Measurements from ENCODE around the gene PHTF1.

PHTF1 gene

DNA sequence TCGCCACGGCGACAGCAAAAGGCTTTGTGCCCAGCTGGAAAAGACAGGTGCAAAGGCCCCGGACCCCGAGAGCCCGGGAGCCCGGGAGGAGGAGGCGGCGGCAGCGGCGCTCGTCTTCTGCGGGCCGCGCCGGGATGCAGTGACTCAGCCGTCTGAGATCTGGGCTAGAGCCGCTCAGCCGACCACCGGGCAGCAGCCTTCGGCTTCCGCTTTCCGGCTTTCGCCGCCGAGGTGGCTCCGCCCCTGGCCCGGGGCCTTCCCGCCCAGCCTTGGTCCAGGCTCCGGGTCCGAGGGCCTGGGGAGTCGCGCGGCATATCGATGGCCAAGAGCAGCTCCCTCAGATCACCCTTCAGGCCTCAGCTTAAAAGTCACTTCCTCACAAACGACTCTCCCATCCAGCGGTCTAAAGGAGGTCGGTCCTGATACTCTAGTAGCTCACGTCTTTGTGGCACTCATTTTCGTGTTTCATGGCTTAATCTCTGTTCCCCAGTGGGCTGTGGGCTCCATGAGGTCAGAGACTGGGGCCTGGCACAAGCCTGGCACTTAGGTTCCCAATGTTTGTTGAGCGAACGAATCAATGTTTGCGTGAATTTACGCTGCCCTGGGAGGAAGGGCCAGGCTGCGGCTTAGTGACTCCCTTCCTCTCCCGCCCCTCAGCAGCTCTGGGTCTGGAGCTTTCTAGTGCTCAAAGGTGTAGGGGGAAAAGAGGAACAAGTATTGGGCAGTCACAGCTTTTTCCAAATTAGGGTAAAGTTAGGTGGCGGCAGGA is at the start of gene PHTF1:
PHTF1 (minus strand) TSS at position 154 of the 769 bp plus-strand sequence. CDS start 783 bp downstream, outside the sequence.
- DNase-seq (ENCODE audit: low read depth): peak; percentile 25

DNA sequence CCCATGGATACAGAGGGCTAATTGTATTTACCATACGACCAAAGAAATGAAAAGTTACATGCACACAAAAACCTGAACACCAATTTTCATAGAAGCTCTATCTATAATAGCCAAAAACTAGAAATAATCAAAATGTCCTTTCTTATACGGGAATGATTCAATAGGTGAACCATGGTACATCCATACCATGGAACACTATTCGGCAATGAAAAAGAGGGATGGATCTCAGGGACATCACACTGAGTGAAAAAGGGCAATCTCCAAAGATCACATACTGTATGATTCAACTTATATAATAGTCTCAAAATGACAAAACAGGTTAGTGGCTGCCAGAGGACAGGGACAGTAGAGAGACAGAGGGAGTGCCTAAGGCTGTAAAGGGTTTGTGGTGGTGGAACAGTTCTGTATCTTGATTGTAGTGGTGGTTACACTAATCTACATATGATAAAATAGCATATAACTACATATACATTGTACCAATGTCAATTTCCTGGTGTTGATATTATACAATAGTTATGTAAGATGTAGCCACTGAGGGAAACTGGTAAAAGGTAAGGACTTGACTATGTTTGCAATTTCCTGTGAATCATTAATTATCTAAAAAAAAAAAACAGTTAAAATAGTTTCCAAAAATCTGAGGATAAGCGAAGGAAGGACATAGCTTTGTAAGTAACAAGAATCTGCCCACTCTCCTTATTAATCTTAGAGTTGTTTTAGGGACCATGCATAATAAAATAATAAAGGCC is 49.3 kb upstream of the PHTF1 start:
- no peak for DNase-seq (ENCODE audit: low read depth)

DNA sequence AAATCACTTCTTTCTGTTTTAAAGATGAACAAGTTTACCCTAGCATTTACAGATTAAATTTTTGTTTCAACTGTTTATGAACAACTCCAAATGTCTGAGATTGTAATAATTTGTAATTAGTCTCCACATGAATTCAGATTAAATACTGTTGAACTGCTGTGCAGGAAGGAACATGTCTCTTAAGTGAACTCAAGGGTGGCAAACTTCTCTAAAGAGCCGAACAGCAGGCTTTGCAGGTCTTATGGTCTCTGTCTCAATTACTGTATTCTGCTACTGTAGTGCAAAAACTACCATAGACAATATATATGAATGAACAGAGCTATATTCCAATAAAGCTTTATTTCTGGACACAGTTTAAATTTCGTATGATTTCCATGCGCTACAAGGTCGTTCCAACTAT is 46.4 kb upstream of the PHTF1 start:
- DNase-seq (ENCODE audit: low read depth): no peak

DNA sequence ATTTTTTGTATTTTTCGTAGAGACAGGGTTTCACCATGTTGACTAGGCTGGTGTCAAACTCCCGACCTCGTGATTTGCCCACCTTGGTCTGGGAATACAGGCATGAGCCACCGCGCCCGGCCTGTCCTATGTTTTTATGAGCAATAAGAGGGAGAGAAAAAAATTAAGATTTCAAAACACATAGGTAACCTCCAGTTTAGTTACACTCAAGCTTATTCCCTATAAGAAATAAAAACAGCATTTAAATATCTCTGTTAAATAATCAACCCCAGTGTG is 45.9 kb upstream of the PHTF1 start:
- DNase-seq (ENCODE audit: low read depth): no peak

DNA sequence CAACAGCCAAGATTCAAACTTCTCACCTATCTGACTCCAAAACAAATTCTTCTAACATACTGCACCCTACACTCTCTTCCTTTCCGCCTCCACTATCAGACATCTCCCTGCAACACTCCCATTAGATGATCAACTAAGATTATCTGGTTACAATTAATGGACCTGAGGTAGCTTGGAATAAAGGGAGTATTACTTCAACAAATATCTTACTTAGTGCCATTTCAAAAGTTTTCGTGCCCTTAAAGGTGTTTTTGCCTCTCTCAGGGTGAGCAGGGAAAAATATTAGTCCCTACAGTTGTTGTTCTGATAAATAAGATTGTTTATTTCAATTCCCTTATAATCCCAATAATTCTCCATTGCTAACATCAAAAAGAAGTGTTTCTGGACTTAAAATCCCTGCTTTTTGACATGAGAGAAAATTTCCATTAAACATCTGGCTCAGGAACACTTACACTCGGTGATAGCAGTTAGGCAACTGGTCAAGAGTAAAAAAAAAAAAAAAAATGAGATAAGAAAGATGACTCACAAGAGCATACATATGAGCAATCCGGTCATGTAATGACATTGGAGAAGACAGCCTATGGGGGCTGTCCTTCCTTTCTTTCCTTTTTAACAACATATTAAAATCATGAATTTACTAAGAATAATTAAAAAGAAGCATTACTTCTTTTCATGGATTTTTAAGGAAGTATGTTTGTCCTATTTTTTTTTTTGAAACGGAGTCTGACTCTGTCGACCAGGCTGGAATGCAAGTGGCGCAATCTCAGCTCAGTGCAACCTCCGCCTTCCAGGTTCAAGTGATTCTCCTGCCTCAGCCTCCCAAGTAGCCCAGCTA is 45.4 kb upstream of the PHTF1 start:
- no peak for DNase-seq (ENCODE audit: low read depth)

DNA sequence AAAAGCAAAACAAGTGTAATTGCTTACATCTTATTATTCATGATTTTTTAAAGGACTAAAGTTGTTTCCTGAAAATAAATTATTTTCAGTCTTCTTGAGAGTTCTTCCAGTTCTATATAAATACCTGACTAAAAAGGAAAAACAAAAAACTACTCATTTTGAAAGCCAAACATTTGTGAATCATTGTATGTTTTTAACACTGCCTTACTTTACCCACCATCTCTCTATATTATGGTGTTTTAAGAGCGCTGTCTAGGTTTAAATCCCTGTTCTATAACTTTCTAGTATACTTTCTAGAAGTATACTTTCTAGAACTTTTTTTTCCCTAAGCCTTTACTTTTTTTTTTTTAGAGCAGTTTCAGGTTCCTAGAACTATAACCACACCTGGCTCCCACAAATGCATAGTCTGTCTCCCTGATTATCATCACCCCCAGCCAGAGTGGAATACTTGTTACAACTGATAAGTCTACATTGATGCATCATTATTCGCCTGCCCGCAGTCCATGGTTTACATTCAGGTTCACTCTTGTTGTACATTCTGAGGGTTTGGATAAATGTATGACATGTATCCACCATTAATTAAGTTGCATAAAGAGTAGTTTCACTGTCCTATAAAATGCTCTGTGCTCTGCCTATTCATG is 43.2 kb upstream of the PHTF1 start:
- no peak for DNase-seq (ENCODE audit: low read depth)

DNA sequence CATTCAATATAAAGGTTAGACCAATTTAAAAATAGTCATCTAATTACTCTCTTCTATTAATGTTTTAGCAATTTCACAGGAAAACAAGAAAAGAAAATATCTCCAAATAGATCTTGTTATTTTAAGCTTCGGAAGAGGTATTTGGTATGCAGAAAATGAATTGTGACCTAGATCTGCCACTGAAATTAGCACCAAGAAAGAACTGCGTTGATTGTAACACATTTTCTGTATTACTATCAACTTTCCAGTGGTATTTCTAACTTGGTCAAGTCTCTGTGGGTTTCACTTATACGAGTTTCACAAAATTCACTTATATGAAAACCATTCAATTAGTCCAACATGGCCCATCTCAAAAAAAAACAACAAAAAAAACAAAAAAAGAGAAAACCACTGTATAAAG is 41.2 kb upstream of the PHTF1 start:
- DNase-seq (ENCODE audit: low read depth): no peak

DNA sequence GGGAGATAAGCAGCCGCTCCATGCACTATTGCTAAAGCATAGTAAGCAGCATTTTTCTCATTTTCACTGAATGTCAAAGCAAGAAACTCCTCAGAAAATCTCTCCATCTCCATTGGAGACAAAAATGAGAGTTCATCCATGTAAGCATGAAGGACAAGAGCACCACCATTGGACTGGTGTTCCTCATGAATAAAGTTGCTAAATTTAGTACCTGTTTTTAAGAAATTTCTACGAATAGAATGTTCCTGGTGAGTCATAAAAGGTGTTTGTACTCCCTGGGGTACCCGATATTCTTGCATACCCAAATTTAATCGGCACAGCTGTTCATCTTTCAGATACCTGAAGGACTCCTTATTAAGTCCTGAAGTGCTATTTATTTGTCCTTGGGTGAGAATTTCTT is 38.2 kb upstream of the PHTF1 start:
- DNase-seq (ENCODE audit: low read depth): no peak

DNA sequence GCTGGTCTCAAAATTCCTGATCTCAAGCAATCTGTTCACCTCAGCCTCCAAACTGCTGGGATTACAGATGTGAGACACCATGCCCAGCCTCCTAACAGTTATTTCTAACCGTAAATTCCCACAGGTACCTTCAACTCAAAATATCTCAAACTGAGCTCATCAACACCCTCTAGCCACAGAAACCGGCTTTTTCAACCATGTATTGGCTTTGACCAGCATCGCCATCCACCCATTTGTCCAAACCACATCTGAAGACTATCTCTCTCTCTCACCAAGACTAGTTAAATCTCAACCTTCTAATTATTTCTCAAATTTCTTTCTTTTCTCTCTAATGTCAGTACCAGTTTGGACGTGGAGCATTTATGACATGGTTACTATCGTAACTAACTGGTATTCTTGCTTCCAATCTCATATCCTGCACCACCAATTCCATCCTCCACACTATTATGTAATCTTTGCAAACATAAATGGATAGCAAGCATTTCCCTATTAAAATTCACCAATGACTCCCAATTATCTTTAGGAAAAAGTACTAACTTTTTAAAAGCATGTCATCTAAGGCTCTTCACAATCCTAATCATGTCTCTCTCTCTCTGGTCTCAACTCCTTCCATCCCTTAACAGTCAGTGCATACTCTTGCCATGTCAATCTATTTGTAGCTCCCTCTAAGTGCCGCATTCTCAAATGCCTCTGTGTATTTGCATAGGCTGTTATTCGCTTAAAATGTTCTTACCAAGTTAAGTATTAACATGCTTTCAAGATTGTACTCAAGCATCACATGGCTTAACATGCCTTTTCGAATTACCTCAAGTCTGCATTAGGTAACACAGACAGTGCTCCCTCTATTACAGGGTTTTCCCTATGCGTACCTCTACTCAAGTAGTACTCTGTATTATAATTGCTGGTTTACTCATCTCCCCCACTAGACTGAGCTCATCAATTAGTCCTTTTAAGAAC is 34.9 kb upstream of the PHTF1 start:
- DNase-seq (ENCODE audit: low read depth): no peak

DNA sequence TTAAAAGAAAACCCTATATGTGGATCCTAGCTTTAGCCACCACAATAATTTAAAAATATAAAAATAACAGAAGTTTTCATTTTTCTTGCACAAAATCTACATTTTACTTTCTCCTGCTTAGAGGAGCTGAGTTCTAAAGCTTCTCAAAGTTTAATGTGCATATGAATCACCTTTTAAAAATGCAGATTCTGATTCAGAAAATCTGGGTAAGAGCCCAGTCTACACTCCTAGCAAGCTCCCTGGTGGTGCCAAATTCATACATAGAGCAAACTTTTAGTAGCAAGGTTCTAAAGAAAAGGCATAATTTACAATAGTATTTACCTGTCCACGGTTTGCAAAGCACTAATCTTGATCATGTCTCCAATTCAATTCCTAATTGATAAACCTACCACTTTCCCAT is 33.7 kb upstream of the PHTF1 start:
- DNase-seq (ENCODE audit: low read depth): no peak

DNA sequence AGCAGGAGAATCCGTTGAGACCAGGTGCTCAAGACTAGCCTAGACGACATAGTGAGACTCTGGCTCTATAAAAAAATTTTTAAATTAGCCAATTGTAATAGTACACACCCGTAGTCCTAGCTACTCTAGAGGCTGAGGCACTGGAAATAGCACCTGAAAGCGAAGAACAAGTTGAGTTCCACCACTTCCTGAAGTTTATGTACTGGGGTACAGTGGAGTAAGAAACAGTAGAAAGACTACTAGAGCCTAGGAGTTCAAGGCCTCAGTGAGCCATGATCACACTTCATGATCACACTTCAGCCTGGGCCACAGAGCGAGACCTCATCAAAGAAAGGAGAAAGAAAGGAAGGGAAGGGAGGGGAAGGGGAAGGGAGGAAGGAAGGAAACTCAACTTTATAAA is 33.2 kb upstream of the PHTF1 start:
- DNase-seq (ENCODE audit: low read depth): no peak

DNA sequence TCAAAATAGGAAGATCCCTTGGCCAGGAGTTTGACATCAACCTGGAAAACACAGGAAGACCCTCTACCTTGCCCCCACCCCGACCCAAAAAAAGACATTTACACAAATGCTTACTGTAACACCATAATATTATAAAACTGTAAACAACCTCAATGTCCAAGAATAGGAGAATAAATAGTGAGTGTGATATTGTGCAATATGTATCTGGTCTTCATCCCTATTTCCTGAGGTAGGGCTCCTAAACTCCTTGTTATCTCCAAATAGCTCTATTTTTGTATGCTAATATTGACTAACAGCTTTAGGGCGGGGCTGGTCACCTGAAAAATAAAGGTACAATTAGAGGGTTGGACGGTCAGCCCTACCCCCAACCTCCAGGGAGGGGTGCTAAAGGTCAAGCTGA is 29.5 kb upstream of the PHTF1 start:
- no peak for DNase-seq (ENCODE audit: low read depth)

DNA sequence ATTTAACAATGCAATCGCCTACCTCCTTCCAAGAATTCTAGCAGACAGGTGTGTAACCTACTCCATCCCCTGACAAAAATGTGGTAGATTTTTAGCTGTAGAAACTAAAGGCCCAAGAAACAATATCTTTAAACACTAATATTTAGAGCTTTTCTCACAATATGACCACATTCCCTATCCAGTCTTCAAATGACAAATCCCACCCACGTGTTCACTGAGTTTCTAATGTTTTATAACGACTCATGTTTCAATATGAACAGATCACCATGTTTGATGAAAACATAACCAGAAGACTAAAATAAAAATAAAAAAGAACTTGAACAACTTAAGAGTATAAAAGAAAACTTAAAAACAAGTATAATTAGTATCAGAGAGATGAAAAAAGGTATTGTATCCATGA is 28.4 kb upstream of the PHTF1 start:
- DNase-seq (ENCODE audit: low read depth): no peak

DNA sequence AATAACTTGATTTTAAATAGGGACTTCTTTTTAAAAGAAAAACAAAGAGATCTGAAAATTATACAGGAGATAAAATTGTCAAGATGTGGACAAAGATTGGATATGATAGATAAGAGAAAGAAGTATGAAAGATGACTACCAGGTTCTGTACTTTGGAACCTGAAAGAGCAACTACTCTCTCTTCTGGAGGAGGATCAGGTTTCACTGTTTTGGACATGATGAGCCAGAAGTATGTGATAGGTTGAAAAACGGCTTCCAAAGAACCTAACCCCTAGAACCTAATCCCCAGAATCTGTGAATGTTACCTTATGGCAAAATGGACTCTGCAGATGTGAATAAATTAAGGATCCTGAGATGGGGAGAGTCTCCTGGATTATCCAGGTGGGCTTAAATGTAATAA is 26.8 kb upstream of the PHTF1 start:
- no peak for DNase-seq (ENCODE audit: low read depth)

DNA sequence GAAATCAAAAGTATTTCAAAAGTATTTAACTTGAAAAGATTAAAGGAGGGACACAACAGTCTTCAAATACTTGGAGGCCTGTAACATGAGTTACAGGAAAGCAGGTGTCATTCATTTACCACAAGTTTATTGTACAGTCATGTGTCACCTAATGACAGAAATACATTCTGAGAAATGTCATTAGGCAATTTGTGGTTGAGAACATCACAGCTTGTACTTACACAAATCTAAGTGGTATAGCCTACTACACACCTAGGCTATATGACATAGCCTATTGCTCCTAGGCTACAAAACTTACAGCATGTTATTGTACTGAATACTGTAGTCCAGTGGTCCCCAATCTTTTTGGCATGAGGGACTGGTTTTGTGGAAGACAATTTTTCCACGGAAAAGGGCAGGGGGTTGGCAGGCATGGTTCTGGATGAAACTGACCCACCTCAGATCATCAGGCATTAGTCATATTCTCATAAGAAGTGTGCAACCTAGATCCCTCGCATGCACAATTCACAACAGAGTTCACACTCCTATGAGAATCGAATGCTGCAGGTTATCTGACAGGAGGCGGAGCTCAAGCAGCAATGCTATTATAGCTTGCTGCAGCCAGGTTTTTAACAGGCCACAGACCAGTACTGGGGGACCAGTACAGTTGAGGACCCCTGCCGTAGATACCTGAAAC is 25.0 kb upstream of the PHTF1 start:
- no peak for DNase-seq (ENCODE audit: low read depth)

DNA sequence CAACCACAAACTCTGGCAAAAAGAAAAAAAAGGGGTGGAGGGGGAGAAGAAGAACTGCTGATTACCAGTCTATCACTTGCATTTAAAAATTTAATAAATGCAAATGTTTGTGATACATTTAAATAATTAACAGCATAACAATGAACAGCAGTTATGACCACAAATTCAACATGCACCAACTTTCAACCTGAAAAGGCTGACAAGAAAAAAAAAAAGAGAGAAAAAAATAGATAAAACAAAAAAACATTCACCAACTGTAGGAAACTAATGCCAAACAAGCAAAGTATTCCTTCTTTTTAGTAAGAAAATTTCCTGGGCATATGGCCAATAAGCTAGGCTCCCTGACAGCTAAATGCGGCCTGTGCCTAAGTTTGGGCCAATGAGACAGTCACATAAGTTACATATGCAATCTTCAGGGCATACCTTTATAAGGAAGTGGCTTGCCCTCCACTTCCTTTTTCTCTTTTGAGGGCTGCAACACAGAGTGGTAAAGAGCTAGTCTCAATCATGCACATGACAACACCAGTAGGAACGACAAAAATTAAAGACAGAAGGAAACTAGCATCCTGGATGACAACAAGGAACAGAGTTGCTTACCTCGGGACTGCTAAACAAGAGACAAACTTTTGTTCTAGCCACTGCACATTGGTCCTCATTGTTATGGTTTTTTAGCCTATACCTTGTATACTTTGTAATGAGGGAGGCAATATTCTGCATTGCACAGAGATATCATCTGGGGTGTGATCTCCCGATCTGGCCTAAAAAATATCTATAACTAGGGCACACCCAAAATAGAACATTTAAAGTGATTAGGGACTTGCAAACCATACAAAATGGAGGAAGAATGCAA is 24.2 kb upstream of the PHTF1 start:
- DNase-seq (ENCODE audit: low read depth): no peak

DNA sequence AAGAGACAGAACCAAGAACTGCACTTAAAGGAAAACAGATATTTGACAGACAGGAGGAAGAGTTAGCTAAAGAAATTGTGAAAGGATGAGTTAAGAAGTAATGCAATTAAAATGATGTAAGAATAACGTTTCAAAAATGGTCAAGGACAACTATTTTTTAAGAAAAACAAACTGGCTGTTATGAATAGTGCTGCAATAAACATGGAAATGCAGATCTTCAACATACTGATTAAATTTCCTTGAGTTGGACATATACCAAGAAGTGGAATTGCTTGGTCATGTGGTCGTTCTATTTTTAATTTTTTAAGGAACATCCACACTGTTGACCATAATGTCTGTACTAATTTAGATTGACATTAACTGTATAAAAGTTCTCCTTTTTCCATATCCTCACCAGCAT is 23.1 kb upstream of the PHTF1 start:
- no peak for DNase-seq (ENCODE audit: low read depth)

DNA sequence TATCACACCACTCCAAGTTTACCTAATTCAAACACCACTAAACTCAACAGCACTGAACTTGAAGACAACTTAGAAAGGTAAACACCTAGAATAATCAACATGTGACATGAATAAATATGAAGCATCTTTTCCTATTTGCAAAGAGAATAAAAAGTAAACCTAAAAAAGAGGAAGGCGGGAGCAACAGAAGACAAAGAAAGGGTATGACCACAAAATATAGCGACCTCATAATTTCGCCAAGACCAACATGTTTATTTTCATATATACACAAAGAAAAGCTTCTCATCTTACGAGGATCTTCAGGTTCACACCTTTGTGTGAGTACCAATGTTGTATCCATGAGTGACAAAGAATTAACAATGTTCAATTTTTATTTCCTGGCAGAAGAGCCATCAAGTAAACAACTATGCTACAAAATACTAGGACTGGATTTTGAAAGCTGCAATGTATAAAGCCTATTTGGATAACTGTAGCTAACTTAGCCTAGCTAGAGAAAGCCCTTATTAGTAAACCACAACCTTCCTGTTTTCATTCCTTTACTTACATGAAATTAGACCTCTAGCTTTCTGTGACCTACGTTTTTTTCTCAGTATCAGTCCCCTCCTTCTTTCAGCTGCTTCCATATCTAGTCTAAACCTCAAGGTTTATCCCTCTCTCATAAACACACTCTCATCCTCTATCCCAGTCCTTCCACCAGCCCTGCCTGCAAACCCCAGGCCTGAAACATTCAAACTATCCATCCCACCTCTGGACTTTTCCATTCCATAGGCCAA is 21.3 kb upstream of the PHTF1 start:
- no peak for DNase-seq (ENCODE audit: low read depth)

DNA sequence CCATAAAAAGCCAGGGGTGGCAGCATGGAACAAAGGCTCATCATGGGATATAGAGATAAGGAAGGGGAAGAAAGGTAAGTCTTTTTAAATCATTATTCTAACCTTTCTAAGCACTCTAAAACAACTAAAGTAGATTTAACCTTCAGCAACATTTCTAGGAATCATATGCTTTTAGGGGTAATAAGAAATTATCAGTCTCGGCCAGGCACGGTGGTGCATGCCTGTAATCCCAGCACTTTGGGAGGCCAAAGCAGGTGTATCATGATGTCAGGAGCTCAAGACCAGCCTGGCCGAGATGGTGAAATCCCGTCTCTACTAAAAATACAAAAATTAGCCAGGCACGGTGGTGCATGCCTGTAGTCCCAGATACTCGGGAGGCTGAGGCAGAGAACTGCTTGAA is 20.3 kb upstream of the PHTF1 start:
- DNase-seq (ENCODE audit: low read depth): no peak
